ENCODE data around the gene LRRN2. TPM values are rescaled to one million over a fixed set of nuclear protein-coding genes. Genes with fewer than 3 reads are reported as not detected.

LRRN2 gene
- total RNA-seq, 4 donors from 2014 or later = 2.0 to 32.9 (median 23.8) TPM

GRCh38 chr1:204616641-204617040 lies 68.9 kb downstream of the LRRN2 start:
- H3K36me3 ChIP-seq = no peaks in the 10 kb centered on the region
- no peak overlapping the region for H3K27ac ChIP-seq
- no peak overlapping the region for H3K4me3 ChIP-seq
- intact Hi-C loops (cut with DNase I; ENCODE audit: low total_unique reads) (no loop called here), in situ Hi-C loops (cut with MboI; ENCODE audit: low pct_ligation_motif_present in 1 of 4, low pct_unique_long_range_greater_than_20kb in 1 of 4, low sequenced_read_pairs in 3 of 4) (no loop called here)
- H3K4me1 ChIP-seq = no peaks in the 10 kb centered on the region
- no peaks in the 10 kb centered on the region for H3K27me3 ChIP-seq
- H3K9me3 ChIP-seq = no peaks in the 10 kb centered on the region
- WGBS, 2 donors (ENCODE audit: low coverage in 1 of 2) = 72 to 75% methylated on average over 2 to 6 of the region's 6 CpGs
- TF ChIP-seq EP300 (IDR thresholded peaks at IDR 0.05; ENCODE audit: low read depth) (no peak), CTCF (IDR thresholded peaks at IDR 0.05) (no peak), POLR2AphosphoS5 (IDR thresholded peaks at IDR 0.05) (no peak), POLR2A (IDR thresholded peaks at IDR 0.05) (no peak)
- DNase-seq = no peak

GRCh38 chr1:204615881-204616280 lies 69.7 kb downstream of the LRRN2 start:
- H3K27me3 ChIP-seq = no peaks in the 10 kb centered on the region
- no peak overlapping the region for H3K27ac ChIP-seq
- in situ Hi-C loops (cut with MboI; ENCODE audit: low pct_ligation_motif_present in 1 of 4, low pct_unique_long_range_greater_than_20kb in 1 of 4, low sequenced_read_pairs in 3 of 4) (no loop called here), intact Hi-C loops (cut with DNase I; ENCODE audit: low total_unique reads) (no loop called here)
- H3K9me3 ChIP-seq = no peaks in the 10 kb centered on the region
- H3K36me3 ChIP-seq = no peaks in the 10 kb centered on the region
- TF ChIP-seq CTCF (IDR thresholded peaks at IDR 0.05) (no peak), POLR2A (IDR thresholded peaks at IDR 0.05) (no peak), EP300 (IDR thresholded peaks at IDR 0.05; ENCODE audit: low read depth) (no peak), POLR2AphosphoS5 (IDR thresholded peaks at IDR 0.05) (no peak)
- DNase-seq = no peak
- no peaks in the 10 kb centered on the region for H3K4me1 ChIP-seq
- no peak overlapping the region for H3K4me3 ChIP-seq
- WGBS, 2 donors (ENCODE audit: low coverage in 1 of 2) = 86% methylated on average over 7 of the region's 8 CpGs; no CpG with 5 or more reads in 1 of the 2 donors

- TF ChIP-seq POLR2AphosphoS5 (IDR thresholded peaks at IDR 0.05) = no peak
- H3K27me3 ChIP-seq = no peaks in the 10 kb centered on the region
- H3K9me3 ChIP-seq = no peaks in the 10 kb centered on the region
- H3K27ac ChIP-seq = no peak overlapping the region
- no peak overlapping the region for H3K4me3 ChIP-seq
- WGBS, 2 donors (ENCODE audit: low coverage in 1 of 2) = 93% methylated on average over 4 of the region's 4 CpGs; no CpG with 5 or more reads in 1 of the 2 donors
- in situ Hi-C loops (cut with MboI; ENCODE audit: low pct_ligation_motif_present in 1 of 4, low pct_unique_long_range_greater_than_20kb in 1 of 4, low sequenced_read_pairs in 3 of 4) (no loop called here), intact Hi-C loops (cut with DNase I; ENCODE audit: low total_unique reads) (no loop called here)
- H3K36me3 ChIP-seq = no peaks in the 10 kb centered on the region
- H3K4me1 ChIP-seq = no peaks in the 10 kb centered on the region
- DNase-seq = no peak
Observed at GRCh38 chr1:204613636-204614035, 71.9 kb downstream of the LRRN2 start.

- TF ChIP-seq POLR2AphosphoS5 (IDR thresholded peaks at IDR 0.05) (no peak), EP300 (IDR thresholded peaks at IDR 0.05; ENCODE audit: low read depth) (no peak), POLR2A (IDR thresholded peaks at IDR 0.05) (no peak), CTCF (IDR thresholded peaks at IDR 0.05) (no peak)
- Histone ChIP-seq H3K9me3 (no peaks in the 10 kb centered on the region), H3K4me1 (no peaks in the 10 kb centered on the region), H3K36me3 (no peaks in the 10 kb centered on the region), H3K4me3 (no peak overlapping the region), H3K27me3 (no peaks in the 10 kb centered on the region), H3K27ac (no peak overlapping the region)
- in situ Hi-C loops (cut with MboI; ENCODE audit: low pct_ligation_motif_present in 1 of 4, low pct_unique_long_range_greater_than_20kb in 1 of 4, low sequenced_read_pairs in 3 of 4) = no loop called here
- intact Hi-C loops (cut with DNase I; ENCODE audit: low total_unique reads) = no loop called here
- no peak for DNase-seq
- 87 to 89% methylated on average over 3 of the region's 3 CpGs for WGBS, 2 donors (ENCODE audit: low coverage in 1 of 2)
Observed at GRCh38 chr1:204612326-204612725, 73.2 kb downstream of the LRRN2 start.

GRCh38 chr1:204611036-204611435 lies 74.5 kb downstream of the LRRN2 start:
- 76 to 87% methylated on average over 3 of the region's 3 CpGs for WGBS, 2 donors (ENCODE audit: low coverage in 1 of 2)
- no peaks in the 10 kb centered on the region for H3K36me3 ChIP-seq
- DNase-seq = no peak
- in situ Hi-C loops (cut with MboI; ENCODE audit: low pct_ligation_motif_present in 1 of 4, low pct_unique_long_range_greater_than_20kb in 1 of 4, low sequenced_read_pairs in 3 of 4) = no loop called here
- H3K9me3 ChIP-seq = no peaks in the 10 kb centered on the region
- no peak for TF ChIP-seq POLR2AphosphoS5 (IDR thresholded peaks at IDR 0.05)
- no peak for TF ChIP-seq CTCF (IDR thresholded peaks at IDR 0.05)
- no peak for TF ChIP-seq EP300 (IDR thresholded peaks at IDR 0.05; ENCODE audit: low read depth)
- no peak for TF ChIP-seq POLR2A (IDR thresholded peaks at IDR 0.05)
- H3K27ac ChIP-seq = no peak overlapping the region
- H3K4me3 ChIP-seq = no peak overlapping the region
- intact Hi-C loops (cut with DNase I; ENCODE audit: low total_unique reads) = no loop called here
- H3K27me3 ChIP-seq = no peaks in the 10 kb centered on the region
- no peaks in the 10 kb centered on the region for H3K4me1 ChIP-seq
